ENCODE measurements around the gene ARHGEF40.

ARHGEF40 gene

DNA sequence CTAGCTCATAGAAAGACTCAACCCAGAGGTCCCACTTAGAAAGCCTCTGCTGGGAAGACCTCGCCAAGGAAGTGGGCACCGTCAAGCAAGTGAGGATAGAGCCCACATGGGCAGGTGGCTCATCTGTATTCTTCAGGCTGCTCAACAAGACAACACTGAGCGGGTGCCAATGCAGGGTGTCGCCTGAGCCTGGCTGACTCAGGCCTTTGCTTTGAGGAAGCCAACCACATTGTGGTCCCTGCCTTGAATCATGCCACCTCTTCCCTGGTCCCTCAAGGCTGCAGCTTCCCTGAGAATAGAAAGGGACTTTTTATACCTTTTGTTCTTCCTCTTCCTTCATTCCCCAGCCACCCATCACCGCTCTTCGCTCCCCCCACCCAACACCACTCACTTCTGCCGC lies 33.4 kb upstream of the ARHGEF40 start:
- TF ChIP-seq TAF1 (IDR thresholded peaks at IDR 0.05; ENCODE audit: borderline replicate concordance, insufficient read depth, low read length) (no peak), POLR2AphosphoS5 (IDR thresholded peaks at IDR 0.05; ENCODE audit: low read depth, low read length) (no peak), FOXP2 (optimal IDR thresholded peaks at IDR 0.05; ENCODE audit: borderline replicate concordance, extremely low read depth, extremely low read length, insufficient read depth) (no peak), SIN3A (IDR thresholded peaks at IDR 0.05; ENCODE audit: borderline replicate concordance, insufficient read depth, low read length) (no peak)
- TF ChIP-seq, protein P1, sequence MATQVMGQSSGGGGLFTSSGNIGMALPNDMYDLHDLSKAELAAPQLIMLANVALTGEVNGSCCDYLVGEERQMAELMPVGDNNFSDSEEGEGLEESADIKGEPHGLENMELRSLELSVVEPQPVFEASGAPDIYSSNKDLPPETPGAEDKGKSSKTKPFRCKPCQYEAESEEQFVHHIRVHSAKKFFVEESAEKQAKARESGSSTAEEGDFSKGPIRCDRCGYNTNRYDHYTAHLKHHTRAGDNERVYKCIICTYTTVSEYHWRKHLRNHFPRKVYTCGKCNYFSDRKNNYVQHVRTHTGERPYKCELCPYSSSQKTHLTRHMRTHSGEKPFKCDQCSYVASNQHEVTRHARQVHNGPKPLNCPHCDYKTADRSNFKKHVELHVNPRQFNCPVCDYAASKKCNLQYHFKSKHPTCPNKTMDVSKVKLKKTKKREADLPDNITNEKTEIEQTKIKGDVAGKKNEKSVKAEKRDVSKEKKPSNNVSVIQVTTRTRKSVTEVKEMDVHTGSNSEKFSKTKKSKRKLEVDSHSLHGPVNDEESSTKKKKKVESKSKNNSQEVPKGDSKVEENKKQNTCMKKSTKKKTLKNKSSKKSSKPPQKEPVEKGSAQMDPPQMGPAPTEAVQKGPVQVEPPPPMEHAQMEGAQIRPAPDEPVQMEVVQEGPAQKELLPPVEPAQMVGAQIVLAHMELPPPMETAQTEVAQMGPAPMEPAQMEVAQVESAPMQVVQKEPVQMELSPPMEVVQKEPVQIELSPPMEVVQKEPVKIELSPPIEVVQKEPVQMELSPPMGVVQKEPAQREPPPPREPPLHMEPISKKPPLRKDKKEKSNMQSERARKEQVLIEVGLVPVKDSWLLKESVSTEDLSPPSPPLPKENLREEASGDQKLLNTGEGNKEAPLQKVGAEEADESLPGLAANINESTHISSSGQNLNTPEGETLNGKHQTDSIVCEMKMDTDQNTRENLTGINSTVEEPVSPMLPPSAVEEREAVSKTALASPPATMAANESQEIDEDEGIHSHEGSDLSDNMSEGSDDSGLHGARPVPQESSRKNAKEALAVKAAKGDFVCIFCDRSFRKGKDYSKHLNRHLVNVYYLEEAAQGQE (IDR thresholded peaks at IDR 0.05; ENCODE audit: insufficient read depth in 1 of 2, low read depth in 2 of 2, low read length in 2 of 2) = no peak

DNA sequence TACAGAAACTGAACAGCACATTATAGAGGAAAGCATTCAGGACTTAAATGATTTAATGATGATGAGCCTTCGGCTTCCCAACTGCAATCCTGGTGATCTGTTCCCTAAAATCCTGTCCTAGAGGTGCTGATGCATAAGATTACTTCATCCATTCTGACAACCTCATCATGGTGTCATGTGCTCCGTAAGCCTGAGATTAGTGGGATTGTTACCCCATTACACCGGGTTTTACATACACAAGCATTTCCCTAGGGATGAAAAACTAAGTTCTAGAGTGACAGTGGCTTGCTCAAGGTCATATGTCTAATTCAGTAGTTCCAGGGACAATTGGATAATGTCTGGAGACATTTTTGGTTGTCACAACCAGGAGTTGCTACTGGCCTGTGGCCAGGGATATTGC lies 32.9 kb upstream of the ARHGEF40 start:
- TF ChIP-seq, protein P1 (IDR thresholded peaks at IDR 0.05; ENCODE audit: insufficient read depth in 1 of 2, low read depth in 2 of 2, low read length in 2 of 2) = no peak

DNA sequence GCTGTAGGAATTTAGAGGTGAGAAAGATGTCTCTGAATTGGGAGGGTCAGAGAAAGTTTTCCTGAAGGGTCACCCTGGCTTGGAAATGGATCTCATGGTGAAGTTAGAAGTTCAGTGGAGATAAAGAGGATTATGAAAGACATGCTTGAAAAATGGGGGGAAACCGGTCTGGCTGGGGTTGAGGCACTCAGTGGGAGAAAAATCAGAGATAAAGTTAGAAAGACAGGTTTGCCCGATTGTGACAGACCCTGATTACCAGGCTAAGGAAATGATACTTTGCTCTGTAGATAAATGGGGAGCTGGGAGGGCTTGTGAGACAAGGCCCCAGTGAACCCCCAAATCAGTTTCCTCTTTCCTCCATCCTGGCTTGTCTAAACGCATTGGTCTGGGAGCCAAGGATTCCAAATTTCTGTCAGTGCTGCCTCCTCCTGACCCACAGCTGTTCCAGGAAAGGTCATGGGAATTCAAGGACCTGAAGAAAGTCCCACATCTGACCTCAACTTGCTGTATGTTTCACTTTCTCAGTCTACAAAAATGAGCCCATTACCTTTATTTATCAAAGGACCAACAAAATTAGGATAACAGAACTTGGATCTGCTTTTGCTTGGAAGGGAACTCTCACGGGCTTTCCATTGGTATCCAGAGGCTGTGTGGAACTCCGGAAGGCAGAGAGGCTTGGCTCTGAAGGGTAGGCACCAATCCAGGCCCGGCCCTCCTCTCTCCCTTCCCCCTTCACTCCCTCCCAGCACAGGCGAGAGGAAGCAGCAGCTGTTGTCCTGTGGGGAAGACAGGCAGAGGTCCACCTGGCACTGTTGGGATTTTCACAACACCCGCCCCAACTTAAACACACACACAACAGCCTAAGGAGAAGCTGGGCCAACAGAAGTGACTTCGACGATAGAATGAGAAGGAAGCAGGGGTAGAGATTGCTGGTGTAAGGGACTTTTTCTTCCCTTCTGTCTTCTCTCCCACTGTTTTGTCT lies 31.4 kb upstream of the ARHGEF40 start:
- no peak for TF ChIP-seq POLR2AphosphoS5 (IDR thresholded peaks at IDR 0.05; ENCODE audit: low read depth, low read length)
- no peak for TF ChIP-seq SIN3A (IDR thresholded peaks at IDR 0.05; ENCODE audit: borderline replicate concordance, insufficient read depth, low read length)
- no peak for TF ChIP-seq TAF1 (IDR thresholded peaks at IDR 0.05; ENCODE audit: borderline replicate concordance, insufficient read depth, low read length)
- TF ChIP-seq, protein P1 (IDR thresholded peaks at IDR 0.05; ENCODE audit: insufficient read depth in 1 of 2, low read depth in 2 of 2, low read length in 2 of 2) = no peak
- no peak for TF ChIP-seq FOXP2 (optimal IDR thresholded peaks at IDR 0.05; ENCODE audit: borderline replicate concordance, extremely low read depth, extremely low read length, insufficient read depth)

DNA sequence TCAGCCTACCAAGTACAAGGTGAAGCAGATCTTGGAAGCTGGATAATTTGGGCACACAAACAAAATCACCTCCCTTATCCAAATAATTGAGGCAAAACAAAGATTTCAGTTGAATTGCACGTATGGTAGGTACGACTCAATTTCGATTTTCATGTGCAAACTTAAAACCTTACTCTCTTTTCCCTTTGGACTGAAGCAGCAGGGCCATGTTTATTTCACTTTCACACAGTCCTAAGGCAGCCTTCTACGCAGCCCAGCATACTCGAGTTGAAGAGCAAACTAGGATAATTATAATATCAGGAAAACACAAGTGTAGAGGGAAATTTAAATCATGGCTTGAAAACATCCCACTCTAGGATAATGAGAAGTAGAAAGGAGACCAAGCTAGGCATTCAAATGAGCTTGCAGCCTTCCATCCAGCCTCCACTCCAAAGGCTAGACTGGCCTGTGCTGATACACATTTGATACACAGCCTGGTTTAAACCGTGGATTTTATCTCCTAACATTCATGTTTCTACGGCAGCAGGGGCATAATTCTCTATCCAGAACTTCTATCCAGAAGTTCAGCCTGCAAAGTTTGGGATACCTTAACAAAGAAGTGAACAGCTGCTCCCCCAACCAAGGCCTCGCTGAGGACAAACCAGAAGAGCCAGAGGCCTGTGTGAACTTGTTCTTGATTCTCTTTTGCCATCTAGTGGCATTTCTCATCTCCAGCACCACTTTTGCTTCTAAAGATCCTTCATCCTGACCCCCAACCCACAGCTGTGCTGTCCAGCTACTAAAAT lies 30.3 kb upstream of the ARHGEF40 start:
- TF ChIP-seq SIN3A (IDR thresholded peaks at IDR 0.05; ENCODE audit: borderline replicate concordance, insufficient read depth, low read length) = no peak
- TF ChIP-seq, protein P1 (IDR thresholded peaks at IDR 0.05; ENCODE audit: insufficient read depth in 1 of 2, low read depth in 2 of 2, low read length in 2 of 2) = no peak
